Glutamatergic neuron (in vitro differentiated cells): Measurements from ENCODE around the gene PPP1R26. TPM values are rescaled to one million over a fixed set of nuclear protein-coding genes. Genes with fewer than 3 reads are reported as not detected.

ENCODE experiments used
- DNase-seq: peaks from one replicate; pipeline ENCODE4 v3.0.0; 2022
- H3K27ac Mint-ChIP-seq: one replicate; pipeline ENCODE4 v1.8.0; 2020; ENCODE audit warnings: mild to moderate bottlenecking, mixed read lengths, inconsistent platforms; ENCODE audit not compliant: unreplicated experiment
- H3K27me3 Mint-ChIP-seq: one replicate; pipeline ENCODE4 v1.8.0; 2020; ENCODE audit warnings: mild to moderate bottlenecking, moderate library complexity, mixed read lengths, inconsistent platforms; ENCODE audit not compliant: unreplicated experiment
- H3K36me3 Mint-ChIP-seq: one replicate; pipeline ENCODE4 v1.8.0; 2020; ENCODE audit warnings: mild to moderate bottlenecking, mixed read lengths, inconsistent platforms; ENCODE audit not compliant: unreplicated experiment
- H3K4me1 Mint-ChIP-seq: one replicate; pipeline ENCODE4 v1.8.0; 2020; ENCODE audit warnings: mild to moderate bottlenecking, low read depth, mixed read lengths, inconsistent platforms; ENCODE audit not compliant: unreplicated experiment
- H3K4me3 Mint-ChIP-seq: one replicate; pipeline ENCODE4 v1.8.0; 2020; ENCODE audit warnings: mild to moderate bottlenecking, mixed read lengths, inconsistent platforms; ENCODE audit not compliant: unreplicated experiment
- H3K9me3 Mint-ChIP-seq: one replicate; pipeline ENCODE4 v1.8.0; 2020; ENCODE audit warnings: mild to moderate bottlenecking, moderate library complexity, mixed read lengths, inconsistent platforms; ENCODE audit not compliant: unreplicated experiment
- total RNA-seq: library from RNA; stranded (reverse); fragmentation: NEBNext Ultra II Directional; extraction: Animal tissue kit (Norgen Biotek cat#: 25700); gene quantifications from one replicate; pipeline ENCODE4 v1.2.1, GENCODE V29; 2021; ENCODE audit not compliant: unreplicated experiment
- TF ChIP-seq, protein P1 (sequence below): fragments of 200-600 bp; sonication (generic); IDR thresholded peaks from one replicate; pipeline ENCODE4 v1.5.0; 2021; ENCODE audit not compliant: partially characterized antibody, unreplicated experiment

The PPP1R26 gene
- total RNA-seq, 1 donor from 2014 or later: 22.2 TPM

DNA sequence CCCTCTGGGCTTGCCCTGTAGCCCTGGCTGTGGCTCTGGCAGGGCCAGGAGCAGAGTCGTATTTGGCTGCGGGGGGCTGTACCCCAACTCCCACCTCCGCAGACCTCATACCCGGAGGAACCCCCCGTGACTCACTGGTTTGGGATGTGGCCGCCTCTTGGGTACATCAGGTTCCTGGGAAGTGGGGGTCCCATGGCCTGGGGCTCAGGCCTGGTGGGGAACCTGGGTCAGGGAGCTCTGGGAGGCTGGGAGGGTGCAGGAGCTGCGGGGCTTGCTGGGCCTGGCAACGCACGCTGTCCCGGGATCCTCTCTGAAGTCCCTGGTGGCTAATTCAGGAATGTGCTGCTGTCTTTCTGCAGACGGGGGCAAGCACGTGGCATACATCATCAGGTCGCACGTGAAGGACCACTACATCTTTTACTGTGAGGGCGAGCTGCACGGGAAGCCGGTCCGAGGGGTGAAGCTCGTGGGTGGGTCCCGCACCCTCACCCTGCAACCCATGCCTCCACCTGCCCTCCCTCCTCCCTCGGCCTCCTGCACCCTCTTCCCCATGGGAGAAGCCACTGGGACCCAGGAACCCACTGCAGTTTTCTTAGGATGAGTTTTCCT, 44.0 kb downstream of the PPP1R26 start:
- Mint-ChIP-seq H3K4me3 (no peak overlapping the region), H3K27ac (no peak overlapping the region), H3K36me3 (peaks cover 8% of the 10 kb centered on the region), H3K9me3 (peaks cover 5% of the 10 kb centered on the region), H3K4me1 (no peaks in the 10 kb centered on the region), H3K27me3 (peaks cover 9% of the 10 kb centered on the region)
- TF ChIP-seq, protein P1, sequence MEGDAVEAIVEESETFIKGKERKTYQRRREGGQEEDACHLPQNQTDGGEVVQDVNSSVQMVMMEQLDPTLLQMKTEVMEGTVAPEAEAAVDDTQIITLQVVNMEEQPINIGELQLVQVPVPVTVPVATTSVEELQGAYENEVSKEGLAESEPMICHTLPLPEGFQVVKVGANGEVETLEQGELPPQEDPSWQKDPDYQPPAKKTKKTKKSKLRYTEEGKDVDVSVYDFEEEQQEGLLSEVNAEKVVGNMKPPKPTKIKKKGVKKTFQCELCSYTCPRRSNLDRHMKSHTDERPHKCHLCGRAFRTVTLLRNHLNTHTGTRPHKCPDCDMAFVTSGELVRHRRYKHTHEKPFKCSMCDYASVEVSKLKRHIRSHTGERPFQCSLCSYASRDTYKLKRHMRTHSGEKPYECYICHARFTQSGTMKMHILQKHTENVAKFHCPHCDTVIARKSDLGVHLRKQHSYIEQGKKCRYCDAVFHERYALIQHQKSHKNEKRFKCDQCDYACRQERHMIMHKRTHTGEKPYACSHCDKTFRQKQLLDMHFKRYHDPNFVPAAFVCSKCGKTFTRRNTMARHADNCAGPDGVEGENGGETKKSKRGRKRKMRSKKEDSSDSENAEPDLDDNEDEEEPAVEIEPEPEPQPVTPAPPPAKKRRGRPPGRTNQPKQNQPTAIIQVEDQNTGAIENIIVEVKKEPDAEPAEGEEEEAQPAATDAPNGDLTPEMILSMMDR: no peak
- no peak for DNase-seq

- H3K27me3 Mint-ChIP-seq: peaks cover 7% of the 10 kb centered on the region
- no peak overlapping the region for H3K4me3 Mint-ChIP-seq
- H3K27ac Mint-ChIP-seq: no peak overlapping the region
- H3K4me1 Mint-ChIP-seq: no peaks in the 10 kb centered on the region
- H3K36me3 Mint-ChIP-seq: peaks cover 5% of the 10 kb centered on the region
- peaks cover 5% of the 10 kb centered on the region for H3K9me3 Mint-ChIP-seq
- DNase-seq: no peak
- TF ChIP-seq, protein P1: no peak
These were observed 44.7 kb downstream of the PPP1R26 start for GRCh38 chr9:135524130-135524861.

DNA sequence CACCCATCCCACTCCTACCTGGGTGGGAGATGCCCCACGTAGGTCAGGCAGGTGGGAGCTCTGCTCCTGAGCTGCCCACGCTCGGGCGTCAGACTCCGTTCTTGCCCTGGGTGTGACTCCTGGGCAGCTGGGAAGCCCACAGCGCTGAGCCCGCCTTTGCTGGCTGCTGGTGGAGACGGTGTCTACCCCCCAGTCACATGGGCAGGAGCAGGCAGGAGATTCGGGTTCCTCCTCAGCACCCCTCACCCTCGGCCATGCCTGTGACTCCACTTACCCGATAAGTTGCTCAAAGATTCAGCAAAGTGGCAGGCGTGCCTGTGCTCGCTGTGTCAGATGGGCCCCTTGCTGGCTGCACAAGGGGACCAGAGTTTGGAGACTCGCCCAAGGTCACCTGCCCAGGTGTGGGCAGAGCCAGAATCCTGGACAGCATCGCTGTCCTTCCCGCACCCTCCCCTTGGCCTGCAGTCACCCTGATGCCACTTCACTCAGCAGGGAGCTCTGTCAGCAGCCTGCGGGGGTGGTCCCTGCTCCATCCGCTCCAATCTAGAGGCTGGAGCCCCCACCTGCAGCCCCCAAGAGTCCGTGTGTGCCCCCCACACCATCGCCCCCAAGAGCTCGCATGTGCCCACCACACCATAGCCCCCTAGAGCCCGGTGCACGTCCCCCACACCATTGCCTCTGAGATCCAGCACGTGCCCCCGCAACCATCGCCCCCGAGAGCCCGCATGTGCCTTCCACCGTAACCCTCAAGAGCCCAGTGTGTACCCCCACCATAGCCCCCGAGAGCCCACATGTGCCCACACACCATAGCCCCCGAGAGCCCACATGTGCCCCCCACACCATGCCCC, 45.9 kb downstream of the PPP1R26 start:
- Mint-ChIP-seq H3K27ac (no peak overlapping the region), H3K9me3 (no peaks in the 10 kb centered on the region), H3K27me3 (peaks cover 2% of the 10 kb centered on the region), H3K4me1 (no peaks in the 10 kb centered on the region), H3K36me3 (no peaks in the 10 kb centered on the region), H3K4me3 (no peak overlapping the region)
- DNase-seq: no peak
- TF ChIP-seq, protein P1: no peak

GRCh38 chr9:135526089-135526729, 46.6 kb downstream of the PPP1R26 start:
- Mint-ChIP-seq H3K4me3 (no peak overlapping the region), H3K4me1 (no peaks in the 10 kb centered on the region), H3K36me3 (no peaks in the 10 kb centered on the region), H3K9me3 (no peaks in the 10 kb centered on the region), H3K27ac (no peak overlapping the region), H3K27me3 (peaks cover 2% of the 10 kb centered on the region)
- DNase-seq: no peak
- TF ChIP-seq, protein P1: no peak
